HUDEP-2 (cell line): ENCODE results near the gene LRP3.
"Not testable (repeated sequence)": the region's sequence is repeated elsewhere in the genome, so short reads cannot be mapped to it uniquely, and the experiment has no call there.

ENCODE experiments used
- DNase-seq, 76 experiments: peaks; one replicate each; lab custom pipeline; 2025; ENCODE audit not compliant: unreplicated experiment in 76 of 76; lab: John Stamatoyannopoulos, UW

LRP3 gene

GRCh38 chr19:33201473-33201872 lies 7.3 kb downstream of the LRP3 start:
- no peak for DNase-seq

GRCh38 chr19:33201886-33202545 lies 7.9 kb downstream of the LRP3 start:
- no peak for DNase-seq

- DNase-seq: no peak
These were observed 8.7 kb downstream of the LRP3 start for GRCh38 chr19:33202546-33203507.

GRCh38 chr19:33203529-33203928 lies 9.4 kb downstream of the LRP3 start:
- no peak for DNase-seq

GRCh38 chr19:33204136-33204973 lies 10.2 kb downstream of the LRP3 start:
- no peak for DNase-seq

- DNase-seq: no peak
These were observed 11.0 kb downstream of the LRP3 start for GRCh38 chr19:33205110-33205509.

GRCh38 chr19:33205531-33206260 lies 11.6 kb downstream of the LRP3 start:
- no peak for DNase-seq

GRCh38 chr19:33206261-33207039 lies 12.3 kb downstream of the LRP3 start:
- no peak for DNase-seq

- no peak for DNase-seq
These were observed 13.0 kb downstream of the LRP3 start for GRCh38 chr19:33207040-33207620.

- no peak for DNase-seq
These were observed 13.8 kb downstream of the LRP3 start for GRCh38 chr19:33207903-33208302.

- DNase-seq: no peak
These were observed 14.3 kb downstream of the LRP3 start for GRCh38 chr19:33208371-33208895.

GRCh38 chr19:33208904-33209849 lies 15.0 kb downstream of the LRP3 start:
- no peak for DNase-seq

GRCh38 chr19:33209850-33210230 lies 15.7 kb downstream of the LRP3 start:
- DNase-seq: not testable (repeated sequence)

- DNase-seq: no peak
These were observed 16.3 kb downstream of the LRP3 start for GRCh38 chr19:33210266-33210940.

- no peak for DNase-seq
These were observed 17.8 kb downstream of the LRP3 start for GRCh38 chr19:33211794-33212435.

- DNase-seq: no peak
These were observed 18.5 kb downstream of the LRP3 start for GRCh38 chr19:33212436-33213172.
